Activated CD4-positive, alpha-beta T cell treated with anti-CD3 and anti-CD28 coated beads for 48 hours (primary cell): ENCODE results near the gene ANKFY1.
"Not testable (repeated sequence)": the region's sequence is repeated elsewhere in the genome, so short reads cannot be mapped to it uniquely, and the experiment has no call there.

ENCODE experiments used
- DNase-seq: peaks from one replicate; pipeline ENCODE4 v3.0.0-alpha.2; 2020

Gene ANKFY1

GRCh38 chr17:4148611-4149308 is 115.0 kb downstream of the ANKFY1 start:
- DNase-seq: no peak

- no peak for DNase-seq
These were observed 115.9 kb downstream of the ANKFY1 start for GRCh38 chr17:4147751-4148310.

GRCh38 chr17:4146641-4147040 is 117.1 kb downstream of the ANKFY1 start:
- no peak for DNase-seq

- no peak for DNase-seq
These were observed 119.4 kb downstream of the ANKFY1 start for GRCh38 chr17:4144422-4144747.

- peak; percentile 92 for DNase-seq
These were observed 120.0 kb downstream of the ANKFY1 start for GRCh38 chr17:4143563-4144421.

- peak; percentile 49 for DNase-seq
These were observed 121.5 kb downstream of the ANKFY1 start for GRCh38 chr17:4142107-4142900.

GRCh38 chr17:4140125-4140524 is 123.7 kb downstream of the ANKFY1 start:
- no peak for DNase-seq

GRCh38 chr17:4138906-4139526 is 124.8 kb downstream of the ANKFY1 start:
- DNase-seq: not testable (repeated sequence)

- no peak for DNase-seq
These were observed 127.4 kb downstream of the ANKFY1 start for GRCh38 chr17:4136373-4136772.

GRCh38 chr17:4135489-4135888 is 128.3 kb downstream of the ANKFY1 start:
- DNase-seq: no peak

- DNase-seq: no peak
These were observed 129.1 kb downstream of the ANKFY1 start for GRCh38 chr17:4134721-4135120.

- DNase-seq: no peak
These were observed 133.1 kb downstream of the ANKFY1 start for GRCh38 chr17:4130715-4131114.

GRCh38 chr17:4127555-4127954 is 136.2 kb downstream of the ANKFY1 start:
- no peak for DNase-seq

GRCh38 chr17:4125552-4125951 is 138.2 kb downstream of the ANKFY1 start:
- no peak for DNase-seq

GRCh38 chr17:4124999-4125398 is 138.8 kb downstream of the ANKFY1 start:
- no peak for DNase-seq

GRCh38 chr17:4120332-4120731 is 143.4 kb downstream of the ANKFY1 start:
- no peak for DNase-seq

GRCh38 chr17:4119299-4119698 is 144.5 kb downstream of the ANKFY1 start:
- no peak for DNase-seq

- DNase-seq: no peak
These were observed 145.6 kb downstream of the ANKFY1 start for GRCh38 chr17:4118015-4118743.

- DNase-seq: no peak
These were observed 147.3 kb downstream of the ANKFY1 start for GRCh38 chr17:4116516-4116915.
